Natural killer cell (primary cell): Measurements from ENCODE around the gene KLF3. TPM values are rescaled to one million over a fixed set of nuclear protein-coding genes. Genes with fewer than 3 reads are reported as not detected.

Experiments
- ATAC-seq, 3 donors: fragments of 150-1000 bp in 2 of 3; fragments of 200-7000 bp in 1 of 3; cut with Tn5 transposase; 1 replicate in 1 of 3; 2 replicates in 2 of 3; pipeline ENCODE4 v1.10.0; 2021; ENCODE audit warnings: mild to moderate bottlenecking in 2 of 3, moderate library complexity in 2 of 3
- DNase-seq, 2 donors: peaks; one replicate each; pipeline versions ENCODE4 v3.0.0 to v3.0.0-alpha.2; 2013 to 2021; ENCODE audit warnings: mixed read lengths in 1 of 2
- H3K27ac ChIP-seq: one replicate; pipeline ENCODE4 v1.5.1; 2013; ENCODE audit warnings: mild to moderate bottlenecking, low read length
- H3K27me3 ChIP-seq: one replicate; pipeline ENCODE4 v1.6.1; 2013; ENCODE audit warnings: low read length; ENCODE audit not compliant: control insufficient read depth, insufficient read depth
- H3K36me3 ChIP-seq: one replicate; pipeline ENCODE4 v1.6.1; 2013; ENCODE audit warnings: low read length; ENCODE audit not compliant: control insufficient read depth, insufficient read depth
- H3K4me1 ChIP-seq: one replicate; pipeline ENCODE4 v1.6.1; 2013; ENCODE audit warnings: low read length; ENCODE audit not compliant: control insufficient read depth, insufficient read depth
- H3K4me3 ChIP-seq: one replicate; pipeline ENCODE4 v1.5.1; 2013; ENCODE audit warnings: low read length
- H3K9me3 ChIP-seq: one replicate; pipeline ENCODE4 v1.6.1; 2013; ENCODE audit warnings: low read length; ENCODE audit not compliant: control insufficient read depth, insufficient read depth
- H3K27ac Mint-ChIP-seq, 2 donors: one replicate each; pipeline ENCODE4 v1.8.0; 2022; ENCODE audit warnings: mild to moderate bottlenecking in 2 of 2, mixed read lengths in 2 of 2, moderate library complexity in 1 of 2
- H3K27me3 Mint-ChIP-seq, 2 donors: one replicate each; pipeline ENCODE4 v1.8.0; 2022; ENCODE audit warnings: low read depth in 2 of 2, mixed read lengths in 2 of 2
- H3K36me3 Mint-ChIP-seq: one replicate; pipeline ENCODE4 v1.8.0; 2022; ENCODE audit warnings: mixed read lengths
- H3K4me1 Mint-ChIP-seq, 2 donors: one replicate each; pipeline ENCODE4 v1.8.0; 2022; ENCODE audit warnings: mixed read lengths in 2 of 2
- H3K4me3 Mint-ChIP-seq: one replicate; pipeline ENCODE4 v1.8.0; 2022; ENCODE audit warnings: mild to moderate bottlenecking, moderate library complexity, mixed read lengths
- H3K9me3 Mint-ChIP-seq, 2 donors: one replicate each; pipeline ENCODE4 v1.8.0; 2022; ENCODE audit warnings: mixed read lengths in 2 of 2
- CTCF ChIP-seq: fragments of 200-600 bp; IDR thresholded peaks from one replicate; pipeline ENCODE4 v1.8.0; 2022; ENCODE audit warnings: antibody characterized with exemption
- WGBS: methylation state at CpG from one replicate; pipeline ENCODE4 v1.1.7; 2013; ENCODE audit warnings: missing lambda C conversion rate; ENCODE audit not compliant: insufficient coverage; 5-methylcytosine and 5-hydroxymethylcytosine counted together
- intact Hi-C: fragments of 100-400 bp; cut with micrococcal nuclease; formaldehyde crosslinking; loops from one replicate; pipeline ENCODE4 v1.14.2; 2022
- total RNA-seq, 4 donors: library from RNA; stranded (reverse); fragments of 120-200 nt in 1 of 4; gene quantifications; one replicate each; pipeline versions ENCODE4 v1.2.3 to v1.2.4, GENCODE V29; 2013 to 2022

The KLF3 gene
- total RNA-seq, 3 donors from 2014 or later (not counting 1 experiment from before 2014, with no cell fraction given) = 109 to 114 (median 112) TPM

- Mint-ChIP-seq H3K9me3 (no peaks in the 10 kb centered on the region), H3K4me1 (peaks cover 19 to 20% of the 10 kb centered on the region in 2 donors), H3K27ac (no peak overlapping the region), H3K4me3 (no peak overlapping the region), H3K36me3 (no peaks in the 10 kb centered on the region), H3K27me3 (no peaks in the 10 kb centered on the region)
- ATAC-seq (no peak), DNase-seq (no peak)
- 79% methylated on average over 3 of the region's 3 CpGs for WGBS
- H3K9me3 ChIP-seq = no peaks in the 10 kb centered on the region
- H3K27me3 ChIP-seq = no peaks in the 10 kb centered on the region
- intact Hi-C loops = no loop called here
- H3K27ac ChIP-seq = no peak overlapping the region
- peaks cover 14% of the 10 kb centered on the region for H3K4me1 ChIP-seq
- H3K36me3 ChIP-seq = no peaks in the 10 kb centered on the region
- H3K4me3 ChIP-seq = no peak overlapping the region
- TF ChIP-seq CTCF = no peak
These were observed 60.4 kb downstream of the KLF3 start for GRCh38 chr4:38724475-38724808.

- WGBS = 64% methylated on average over 4 of the region's 4 CpGs
- intact Hi-C loops = no loop called here
- DNase-seq = no peak
- Histone ChIP-seq H3K4me3 (no peak overlapping the region), H3K4me1 (peaks cover 26% of the 10 kb centered on the region), H3K36me3 (no peaks in the 10 kb centered on the region), H3K27ac (no peak overlapping the region), H3K9me3 (peaks cover 9% of the 10 kb centered on the region), H3K27me3 (no peaks in the 10 kb centered on the region)
- H3K9me3 Mint-ChIP-seq = peaks cover 3 to 10% of the 10 kb centered on the region in 2 donors
- ATAC-seq = no peak
- no peak for TF ChIP-seq CTCF
- no peaks in the 10 kb centered on the region for H3K27me3 Mint-ChIP-seq
- H3K4me3 Mint-ChIP-seq = no peak overlapping the region
- H3K4me1 Mint-ChIP-seq = peaks cover 28 to 41% of the 10 kb centered on the region in 2 donors
- H3K36me3 Mint-ChIP-seq = no peaks in the 10 kb centered on the region
- H3K27ac Mint-ChIP-seq = no peak overlapping the region
These were observed 64.7 kb downstream of the KLF3 start for GRCh38 chr4:38728631-38729141.

GRCh38 chr4:38730493-38730829, 66.5 kb downstream of the KLF3 start:
- no peaks in the 10 kb centered on the region for H3K27me3 ChIP-seq
- no peaks in the 10 kb centered on the region for H3K36me3 Mint-ChIP-seq
- DNase-seq (no peak), ATAC-seq (no peak)
- TF ChIP-seq CTCF = no peak
- intact Hi-C loops = loop anchor here (2.0 to 5.0 kb wide), 2 partner anchors 53 to 598 kb away; no protein-coding TSS in a partner anchor
- peak overlapping the region in 1 of 2 donors; percentile 61 for H3K27ac Mint-ChIP-seq
- H3K27ac ChIP-seq = no peak overlapping the region
- no peak overlapping the region for H3K4me3 Mint-ChIP-seq
- H3K9me3 Mint-ChIP-seq = peaks cover 6 to 13% of the 10 kb centered on the region in 2 donors
- no peaks in the 10 kb centered on the region for H3K36me3 ChIP-seq
- H3K4me1 Mint-ChIP-seq = peaks cover 29 to 45% of the 10 kb centered on the region in 2 donors
- peaks cover 22% of the 10 kb centered on the region for H3K4me1 ChIP-seq
- peaks cover 3 to 5% of the 10 kb centered on the region in 2 donors for H3K27me3 Mint-ChIP-seq
- H3K9me3 ChIP-seq = peaks cover 14% of the 10 kb centered on the region
- H3K4me3 ChIP-seq = no peak overlapping the region
- WGBS = 81% methylated on average over 2 of the region's 4 CpGs
